Adrenal gland (tissue), 5 donors: Measurements from ENCODE around the gene KPNA6.

Experiments used
- POLR2A ChIP-seq, 2 donors: fragments of 450-650 bp; IDR thresholded peaks; one replicate each; pipeline ENCODE4 v1.6.1; 2017; ENCODE audit warnings: antibody characterized with exemption in 2 of 2, mild to moderate bottlenecking in 2 of 2, moderate library complexity in 1 of 2
- TF ChIP-seq, protein P1 (sequence below), 6 experiments: fragments of 450-650 bp in 4 of 6; fragments of 200-600 bp in 2 of 6; sonication (generic) in 1 of 6; IDR thresholded peaks; 1 replicate in 5 of 6; 2 replicates in 1 of 6; pipeline versions ENCODE4 v1.5.1 to v1.8.0; 2016 to 2021; ENCODE audit warnings: antibody characterized with exemption in 6 of 6, mild to moderate bottlenecking in 2 of 6, moderate library complexity in 1 of 6
- donor health status: DM: no; HTN: no; CAD: no.

DNA sequence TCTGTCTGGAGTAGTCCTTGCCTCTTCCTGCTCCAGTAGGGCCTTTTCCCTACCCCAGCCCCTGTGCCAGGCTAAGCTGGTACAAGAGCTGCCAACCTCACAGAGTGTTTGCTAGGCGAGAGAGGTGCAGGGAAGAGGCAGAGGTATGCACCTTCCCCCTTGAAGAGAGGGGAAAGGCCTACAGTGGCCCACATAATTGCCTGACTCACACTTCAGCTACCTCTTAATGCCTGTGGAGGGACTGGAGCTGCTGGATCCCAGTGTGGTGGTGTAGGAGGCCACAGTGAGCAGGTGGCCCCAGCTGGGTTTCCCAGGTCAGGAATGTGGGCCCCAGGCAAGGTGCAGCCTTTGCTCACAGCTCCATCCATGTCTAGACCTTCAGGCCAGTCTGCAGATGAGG lies 89.2 kb downstream of the KPNA6 start:
- TF ChIP-seq, protein P1, sequence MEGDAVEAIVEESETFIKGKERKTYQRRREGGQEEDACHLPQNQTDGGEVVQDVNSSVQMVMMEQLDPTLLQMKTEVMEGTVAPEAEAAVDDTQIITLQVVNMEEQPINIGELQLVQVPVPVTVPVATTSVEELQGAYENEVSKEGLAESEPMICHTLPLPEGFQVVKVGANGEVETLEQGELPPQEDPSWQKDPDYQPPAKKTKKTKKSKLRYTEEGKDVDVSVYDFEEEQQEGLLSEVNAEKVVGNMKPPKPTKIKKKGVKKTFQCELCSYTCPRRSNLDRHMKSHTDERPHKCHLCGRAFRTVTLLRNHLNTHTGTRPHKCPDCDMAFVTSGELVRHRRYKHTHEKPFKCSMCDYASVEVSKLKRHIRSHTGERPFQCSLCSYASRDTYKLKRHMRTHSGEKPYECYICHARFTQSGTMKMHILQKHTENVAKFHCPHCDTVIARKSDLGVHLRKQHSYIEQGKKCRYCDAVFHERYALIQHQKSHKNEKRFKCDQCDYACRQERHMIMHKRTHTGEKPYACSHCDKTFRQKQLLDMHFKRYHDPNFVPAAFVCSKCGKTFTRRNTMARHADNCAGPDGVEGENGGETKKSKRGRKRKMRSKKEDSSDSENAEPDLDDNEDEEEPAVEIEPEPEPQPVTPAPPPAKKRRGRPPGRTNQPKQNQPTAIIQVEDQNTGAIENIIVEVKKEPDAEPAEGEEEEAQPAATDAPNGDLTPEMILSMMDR (IDR thresholded peaks at IDR 0.05) = no peak
- no peak for TF ChIP-seq POLR2A (IDR thresholded peaks at IDR 0.05)
